Activated B cell treated with CpG ODN at 0.5 μM for 24 hours (primary cell): ENCODE data around the gene COPS9. TPM values are rescaled to one million over a fixed set of nuclear protein-coding genes. Genes with fewer than 3 reads are reported as not detected.

ENCODE experiments used
- ATAC-seq: fragments of 200-7000 bp; cut with Tn5 transposase; one replicate; pipeline ENCODE4 v1.10.0; 2021; ENCODE audit warnings: low read depth, mild to moderate bottlenecking, moderate library complexity
- CTCF ChIA-PET: fragments of 350-600 bp; sonication (Branson Sonifier 250); formaldehyde crosslinking; loops from one replicate; lab custom pipeline; 2021; ENCODE audit warnings: antibody characterized with exemption; lab: Charles Lee
- POLR2A ChIA-PET: fragments of 350-600 bp; sonication (Branson Sonifier 250); formaldehyde crosslinking; loops from one replicate; lab custom pipeline; 2021; ENCODE audit warnings: antibody characterized with exemption; lab: Charles Lee
- DNase-seq: peaks from one replicate; pipeline ENCODE4 v3.0.0; 2022
- H3K27ac Mint-ChIP-seq: one replicate; pipeline ENCODE4 v1.8.0; 2020; ENCODE audit warnings: mixed read lengths
- H3K27me3 Mint-ChIP-seq: one replicate; pipeline ENCODE4 v1.8.0; 2021; ENCODE audit warnings: mixed read lengths
- H3K36me3 Mint-ChIP-seq: one replicate; pipeline ENCODE4 v1.8.0; 2021; ENCODE audit warnings: low read depth, mixed read lengths
- H3K4me1 Mint-ChIP-seq: one replicate; pipeline ENCODE4 v1.8.0; 2021; ENCODE audit warnings: mixed read lengths
- H3K4me3 Mint-ChIP-seq: one replicate; pipeline ENCODE4 v1.8.0; 2020; ENCODE audit warnings: mild to moderate bottlenecking, mixed read lengths
- H3K9me3 Mint-ChIP-seq: one replicate; pipeline ENCODE4 v1.8.0; 2020; ENCODE audit warnings: mixed read lengths
- CTCF ChIP-seq: fragments of 200-600 bp; IDR thresholded peaks from one replicate; pipeline ENCODE4 v1.8.0; 2022; ENCODE audit warnings: antibody characterized with exemption, mild to moderate bottlenecking
- intact Hi-C: fragments of 100-400 bp; cut with micrococcal nuclease; formaldehyde crosslinking; loops from one replicate; pipeline ENCODE4 v1.15.1; 2024
- total RNA-seq: library from RNA; stranded (reverse); gene quantifications from 2 replicates; pipeline ENCODE4 v1.2.3, GENCODE V29; 2022

COPS9 gene
- total RNA-seq, 1 donor from 2014 or later, result 78.6 TPM

GRCh38 chr2:240143801-240144648 lies 7.9 kb upstream of the COPS9 start:
- Mint-ChIP-seq H3K4me1 (peaks cover 1% of the 10 kb centered on the region), H3K27ac (no peak overlapping the region), H3K36me3 (no peaks in the 10 kb centered on the region), H3K9me3 (no peaks in the 10 kb centered on the region), H3K4me3 (no peak overlapping the region), H3K27me3 (peaks cover 15% of the 10 kb centered on the region)
- intact Hi-C loops, result loop anchor here (1.0 to 10.0 kb wide), 4 partner anchors 83 to 1773 kb away; no protein-coding TSS in a partner anchor
- CTCF ChIA-PET, result interaction anchor here (0.7 to 8.1 kb wide), 6 partner anchors 77 to 1359 kb away, joined by 3 to 106 read pairs (median 6); no protein-coding TSS in a partner anchor
- ATAC-seq (peak; percentile 98), DNase-seq (peak; percentile 79)
- POLR2A ChIA-PET, result interaction anchor here (0.7 kb wide), 1 partner anchor 736 kb away, joined by 3 read pairs; no protein-coding TSS in a partner anchor
- TF ChIP-seq CTCF, result peak; percentile 44

- DNase-seq (no peak), ATAC-seq (no peak)
- no peaks in the 10 kb centered on the region for H3K36me3 Mint-ChIP-seq
- POLR2A ChIA-PET, result interaction anchor here (0.7 kb wide), 1 partner anchor 735 kb away, joined by 3 read pairs; no protein-coding TSS in a partner anchor
- CTCF ChIA-PET, result interaction anchor here (0.9 to 8.1 kb wide), 6 partner anchors 9 to 1110 kb away, joined by 3 to 106 read pairs (median 6); no protein-coding TSS in a partner anchor
- no peak overlapping the region for H3K4me3 Mint-ChIP-seq
- TF ChIP-seq CTCF, result no peak
- peaks cover 1% of the 10 kb centered on the region for H3K4me1 Mint-ChIP-seq
- H3K9me3 Mint-ChIP-seq, result no peaks in the 10 kb centered on the region
- intact Hi-C loops, result loop anchor here (2.0 to 10.0 kb wide), 3 partner anchors 1008 to 1772 kb away; no protein-coding TSS in a partner anchor
- H3K27ac Mint-ChIP-seq, result no peak overlapping the region
- peaks cover 18% of the 10 kb centered on the region for H3K27me3 Mint-ChIP-seq
These were observed 7.2 kb upstream of the COPS9 start for GRCh38 chr2:240143276-240143675.

- ATAC-seq (no peak), DNase-seq (no peak)
- Mint-ChIP-seq H3K36me3 (no peaks in the 10 kb centered on the region), H3K27ac (no peak overlapping the region), H3K9me3 (no peaks in the 10 kb centered on the region), H3K27me3 (peaks cover 18% of the 10 kb centered on the region), H3K4me1 (peaks cover 1% of the 10 kb centered on the region), H3K4me3 (no peak overlapping the region)
- CTCF ChIA-PET, result interaction anchor here (0.9 to 8.1 kb wide), 5 partner anchors 10 to 130 kb away, joined by 3 to 106 read pairs (median 5); no protein-coding TSS in a partner anchor
- intact Hi-C loops, result loop anchor here (2.0 to 10.0 kb wide), 3 partner anchors 1008 to 1772 kb away; no protein-coding TSS in a partner anchor
- POLR2A ChIA-PET, result no interaction called here
- no peak for TF ChIP-seq CTCF
These were observed 6.8 kb upstream of the COPS9 start for GRCh38 chr2:240142859-240143258.

- Mint-ChIP-seq H3K27me3 (peaks cover 18% of the 10 kb centered on the region), H3K4me3 (no peak overlapping the region), H3K9me3 (no peaks in the 10 kb centered on the region), H3K4me1 (peaks cover 1% of the 10 kb centered on the region), H3K27ac (no peak overlapping the region), H3K36me3 (no peaks in the 10 kb centered on the region)
- TF ChIP-seq CTCF, result no peak
- ChIA-PET CTCF (interaction anchor here (1.0 to 8.1 kb wide), 5 partner anchors 8 to 129 kb away, joined by 3 to 106 read pairs (median 4); no protein-coding TSS in a partner anchor), POLR2A (interaction anchor here (0.7 kb wide), 1 partner anchor 1760 kb away, joined by 3 read pairs; no protein-coding TSS in a partner anchor)
- DNase-seq (no peak), ATAC-seq (no peak)
- intact Hi-C loops, result loop anchor here (2.0 to 10.0 kb wide), 3 partner anchors 1008 to 1772 kb away; no protein-coding TSS in a partner anchor
These were observed 6.2 kb upstream of the COPS9 start for GRCh38 chr2:240142256-240142775.
